Small intestine (tissue), 7 donors: ENCODE results near the gene KCNQ1OT1. TPM values are rescaled to one million over a fixed set of nuclear protein-coding genes. Genes with fewer than 3 reads are reported as not detected.

Source experiments
- DNase-seq, 2 donors: peaks; one replicate each; pipeline versions ENCODE4 v3.0.0 to v3.0.0-alpha.2; 2013
- FAIRE-seq: peaks from 2 replicates; lab custom pipeline; 2012; peaks lifted over from hg19 to GRCh38; lab: Jason Lieb, UNC
- H3K27ac ChIP-seq, 3 donors: one replicate each; pipeline ENCODE4 v1.5.1; 2013; ENCODE audit warnings: low read length in 2 of 3, mild to moderate bottlenecking in 2 of 3, control low read depth in 1 of 3, inconsistent platforms in 1 of 3, low read depth in 1 of 3, moderate library complexity in 1 of 3
- H3K27me3 ChIP-seq, 3 donors: one replicate each; pipeline ENCODE4 v1.6.1; 2013; ENCODE audit warnings: low read length in 3 of 3, inconsistent platforms in 1 of 3; ENCODE audit not compliant: control insufficient read depth in 3 of 3, insufficient read depth in 3 of 3
- H3K36me3 ChIP-seq, 3 donors: one replicate each; pipeline ENCODE4 v1.6.1; 2013; ENCODE audit warnings: low read length in 3 of 3, inconsistent platforms in 1 of 3, low read depth in 1 of 3, mild to moderate bottlenecking in 1 of 3, moderate library complexity in 1 of 3; ENCODE audit not compliant: control insufficient read depth in 3 of 3, insufficient read depth in 2 of 3
- H3K4me1 ChIP-seq, 3 donors: one replicate each; pipeline ENCODE4 v1.6.1; 2013; ENCODE audit warnings: low read length in 2 of 3, inconsistent platforms in 1 of 3, low read depth in 1 of 3, mild to moderate bottlenecking in 1 of 3, moderate library complexity in 1 of 3; ENCODE audit not compliant: control insufficient read depth in 3 of 3, insufficient read depth in 2 of 3
- H3K4me3 ChIP-seq, 3 donors: one replicate each; pipeline ENCODE4 v1.5.1; 2013; ENCODE audit warnings: low read length in 3 of 3, control low read depth in 1 of 3, inconsistent platforms in 1 of 3, low read depth in 1 of 3, mild to moderate bottlenecking in 1 of 3, moderate library complexity in 1 of 3
- H3K9me3 ChIP-seq, 2 donors: one replicate each; pipeline ENCODE4 v1.6.1; 2013; ENCODE audit warnings: low read depth in 1 of 2, low read length in 1 of 2; ENCODE audit not compliant: control insufficient read depth in 2 of 2, insufficient read depth in 1 of 2
- WGBS, 3 donors: extraction: QIAGEN DNeasy Blood & Tissue Kit; methylation state at CpG; one replicate each; pipeline ENCODE4 v1.1.7; 2013; 5-methylcytosine and 5-hydroxymethylcytosine counted together
- polyA plus RNA-seq, 4 donors: library from polyadenylated mRNA; stranded (reverse) in 3 of 4; unstranded in 1 of 4; fragments of 200-250 nt in 3 of 4; fragments of 120-200 nt in 1 of 4; gene quantifications; one replicate each; pipeline versions ENCODE4 v1.2.1 to v1.2.3, GENCODE V29; 2013
- donor health status: healthy with polysubstance abuse.
- donor health status: control.
- donor health status: control.
- donor health status: Bipolar disorder and iron deficiency.
- donor health status: healthy.

KCNQ1OT1 gene
- polyA plus RNA-seq, 4 donors, result under 0.01 to 2.3 (median 0.11) TPM

- WGBS, 3 donors, result 93 to 94% (median 94%) methylated on average over 11 of the region's 11 CpGs
- DNase-seq, result no peak
- Histone ChIP-seq H3K9me3 (no peaks in the 10 kb centered on the region), H3K4me3 (no peak overlapping the region), H3K27ac (no peak overlapping the region), H3K36me3 (peaks cover 0 to 9% (median 0%) of the 10 kb centered on the region in 3 donors), H3K27me3 (no peaks in the 10 kb centered on the region), H3K4me1 (peaks cover 0 to 1% (median 0%) of the 10 kb centered on the region in 3 donors)
- FAIRE-seq, result no peak
Observed at GRCh38 chr11:2718817-2719438, 19.1 kb upstream of the KCNQ1OT1 start.

DNA sequence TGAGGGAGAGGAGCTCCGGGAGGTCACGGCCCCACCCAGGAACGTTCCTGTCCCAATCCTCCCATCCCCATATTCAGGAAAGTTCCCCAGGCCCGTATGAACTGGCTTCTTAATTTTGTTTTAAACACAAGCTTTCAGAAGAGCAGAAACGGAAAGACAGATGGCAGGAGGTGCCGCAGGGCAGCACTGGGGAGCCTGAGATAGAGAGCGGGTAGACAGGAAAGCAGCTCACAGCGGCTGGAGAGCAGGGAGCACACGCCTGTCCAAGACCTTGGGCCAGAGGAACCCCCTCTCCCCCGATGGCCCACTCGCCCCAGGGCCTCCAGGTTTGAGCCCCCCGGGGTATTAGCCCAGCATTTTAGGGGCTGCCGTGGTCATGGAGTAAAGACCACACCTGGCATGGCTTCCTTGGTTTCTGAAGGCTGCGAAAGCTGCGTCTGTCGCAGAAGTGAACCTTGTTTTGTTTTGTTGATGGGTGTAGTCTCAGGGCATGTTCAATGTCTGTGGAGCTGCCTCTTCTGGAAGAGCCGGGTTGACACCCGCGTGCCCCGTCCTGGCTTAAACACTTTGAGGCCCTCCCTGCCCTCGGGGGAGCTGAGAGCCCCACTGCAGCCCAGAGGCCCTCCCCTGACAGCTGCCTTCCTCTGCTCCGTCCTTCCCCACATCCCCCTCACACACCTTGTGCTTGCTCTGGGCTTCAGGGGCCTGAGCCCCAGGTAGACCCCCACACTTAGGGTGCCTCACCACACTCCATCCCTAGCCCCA is 17.9 kb upstream of the KCNQ1OT1 start:
- FAIRE-seq (no peak), DNase-seq (no peak)
- Histone ChIP-seq H3K27me3 (no peaks in the 10 kb centered on the region), H3K36me3 (peaks cover 0 to 11% (median 0%) of the 10 kb centered on the region in 3 donors), H3K4me3 (no peak overlapping the region), H3K27ac (no peak overlapping the region), H3K4me1 (no peaks in the 10 kb centered on the region), H3K9me3 (no peaks in the 10 kb centered on the region)
- WGBS, 3 donors, result 84 to 86% (median 85%) methylated on average over 22 of the region's 22 CpGs

- DNase-seq, result no peak
- Histone ChIP-seq H3K27me3 (no peaks in the 10 kb centered on the region), H3K4me3 (no peak overlapping the region), H3K27ac (no peak overlapping the region), H3K9me3 (no peaks in the 10 kb centered on the region), H3K36me3 (peaks cover 0 to 14% (median 0%) of the 10 kb centered on the region in 3 donors), H3K4me1 (no peaks in the 10 kb centered on the region)
- WGBS, 3 donors, result 86 to 95% (median 92%) methylated on average over 14 of the region's 14 CpGs
- FAIRE-seq, result no peak
Observed at GRCh38 chr11:2716376-2717095, 16.7 kb upstream of the KCNQ1OT1 start.

DNA sequence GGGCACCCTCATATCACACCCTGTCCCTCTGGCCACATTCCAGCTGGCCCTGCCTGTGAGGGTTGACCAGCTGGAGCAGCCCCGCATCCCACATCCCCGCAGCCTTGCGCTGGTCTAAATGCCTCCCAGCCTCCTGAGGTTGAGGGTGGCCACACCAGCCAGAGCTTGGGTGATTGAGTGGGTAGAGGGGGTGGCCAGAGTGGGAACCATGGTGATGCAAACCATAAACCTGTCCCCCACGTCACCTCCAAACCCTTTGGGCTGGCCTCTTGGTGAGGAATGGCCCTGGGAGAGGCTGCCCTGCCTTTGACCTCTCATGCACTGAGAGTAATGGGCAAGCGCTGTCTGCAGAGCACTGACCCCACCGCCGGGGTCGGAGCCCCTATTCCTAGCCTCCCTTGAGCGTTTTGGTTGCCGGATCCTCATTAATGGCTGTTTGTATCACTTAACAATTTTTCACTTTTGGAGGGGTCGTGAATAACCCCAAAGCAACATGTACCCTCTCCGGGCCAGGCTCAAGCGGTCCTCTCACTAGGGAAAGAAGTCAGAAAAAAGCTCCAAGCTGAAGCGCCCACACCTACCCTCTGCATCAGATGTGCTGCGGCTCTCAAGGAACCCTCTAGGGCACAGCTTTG is 16.0 kb upstream of the KCNQ1OT1 start:
- DNase-seq (no peak), FAIRE-seq (no peak)
- no peaks in the 10 kb centered on the region for H3K27me3 ChIP-seq
- no peaks in the 10 kb centered on the region for H3K4me1 ChIP-seq
- no peak overlapping the region for H3K4me3 ChIP-seq
- peaks cover 0 to 4% of the 10 kb centered on the region in 2 donors for H3K9me3 ChIP-seq
- peaks cover 0 to 8% (median 0%) of the 10 kb centered on the region in 3 donors for H3K36me3 ChIP-seq
- no peak overlapping the region for H3K27ac ChIP-seq
- 89 to 94% (median 89%) methylated on average over 15 of the region's 15 CpGs for WGBS, 3 donors

- FAIRE-seq (no peak), DNase-seq (no peak)
- Histone ChIP-seq H3K36me3 (peaks cover 0 to 7% (median 0%) of the 10 kb centered on the region in 3 donors), H3K27ac (no peak overlapping the region), H3K27me3 (no peaks in the 10 kb centered on the region), H3K4me3 (no peak overlapping the region), H3K9me3 (peaks cover 0 to 4% of the 10 kb centered on the region in 2 donors), H3K4me1 (no peaks in the 10 kb centered on the region)
- 91 to 94% (median 93%) methylated on average over 7 of the region's 7 CpGs for WGBS, 3 donors
Observed at GRCh38 chr11:2714871-2715270, 15.1 kb upstream of the KCNQ1OT1 start.

DNA sequence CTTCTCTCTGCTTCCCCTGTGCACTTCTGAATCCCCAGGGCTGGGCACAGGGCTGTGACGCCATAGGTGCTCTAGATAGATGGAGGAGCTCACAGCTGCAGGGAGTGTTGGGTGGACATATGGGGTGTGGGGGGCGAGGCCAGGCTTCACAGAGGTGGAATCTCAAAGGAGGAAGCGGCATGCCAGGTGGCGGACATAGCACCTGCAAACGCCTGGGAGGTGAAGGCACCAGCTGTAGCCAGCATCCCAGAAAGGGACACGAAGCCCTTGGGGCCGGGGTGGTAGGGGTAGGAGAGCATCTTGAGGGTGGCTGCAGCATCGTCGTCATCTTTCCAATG is 14.6 kb upstream of the KCNQ1OT1 start:
- FAIRE-seq (no peak), DNase-seq (no peak)
- H3K4me1 ChIP-seq, result no peaks in the 10 kb centered on the region
- no peak overlapping the region for H3K4me3 ChIP-seq
- H3K36me3 ChIP-seq, result peaks cover 0 to 7% (median 0%) of the 10 kb centered on the region in 3 donors
- peaks cover 0 to 4% of the 10 kb centered on the region in 2 donors for H3K9me3 ChIP-seq
- H3K27ac ChIP-seq, result no peak overlapping the region
- 86 to 91% (median 86%) methylated on average over 9 of the region's 9 CpGs for WGBS, 3 donors
- no peaks in the 10 kb centered on the region for H3K27me3 ChIP-seq

- H3K27me3 ChIP-seq, result no peaks in the 10 kb centered on the region
- no peak overlapping the region for H3K4me3 ChIP-seq
- peaks cover 0 to 4% of the 10 kb centered on the region in 2 donors for H3K9me3 ChIP-seq
- H3K4me1 ChIP-seq, result no peaks in the 10 kb centered on the region
- no peak for DNase-seq
- H3K27ac ChIP-seq, result no peak overlapping the region
- peaks cover 0 to 7% (median 0%) of the 10 kb centered on the region in 3 donors for H3K36me3 ChIP-seq
- WGBS, 3 donors, result 91 to 93% (median 91%) methylated on average over 25 to 26 of the region's 26 CpGs
- no peak for FAIRE-seq
Observed at GRCh38 chr11:2713661-2714462, 14.1 kb upstream of the KCNQ1OT1 start.
